Suprapubic skin (tissue), 4 donors: ENCODE data around the gene HELZ.

Experiments used
- CTCF ChIP-seq, 2 donors: fragments of 200-600 bp in 1 of 2; fragments of 450-650 bp in 1 of 2; sonication (generic) in 1 of 2; IDR thresholded peaks; one replicate each; pipeline ENCODE4 v1.5.1; 2016 to 2019; ENCODE audit warnings: antibody characterized with exemption in 2 of 2, mild to moderate bottlenecking in 1 of 2, moderate library complexity in 1 of 2
- POLR2A ChIP-seq, 2 donors: fragments of 450-650 bp; IDR thresholded peaks; one replicate each; pipeline ENCODE4 v1.6.1; 2017; ENCODE audit warnings: antibody characterized with exemption in 2 of 2, mild to moderate bottlenecking in 2 of 2, moderate library complexity in 2 of 2
- POLR2AphosphoS5 ChIP-seq, 3 donors: sonication (generic); formaldehyde crosslinking; IDR thresholded peaks; one replicate each; pipeline ENCODE4 v1.6.1; 2017; ENCODE audit warnings: antibody characterized with exemption in 3 of 3

- TF ChIP-seq CTCF (IDR thresholded peaks at IDR 0.05): no peak
- TF ChIP-seq POLR2AphosphoS5 (IDR thresholded peaks at IDR 0.05): no peak
- TF ChIP-seq POLR2A (IDR thresholded peaks at IDR 0.05): no peak
Measured at GRCh38 chr17:67243284-67243683, 1.7 kb downstream of the HELZ start.
